Fibroblast of the aortic adventitia (primary cell): ENCODE measurements around the gene AK4. TPM values are rescaled to one million over a fixed set of nuclear protein-coding genes. Genes with fewer than 3 reads are reported as not detected.
"Not testable (repeated sequence)": the region's sequence is repeated elsewhere in the genome, so short reads cannot be mapped to it uniquely, and the experiment has no call there.

ENCODE experiments used
- DNase-seq: peaks from one replicate; pipeline ENCODE4 v3.0.0-alpha.2; 2010; ENCODE audit warnings: low read depth
- H3K4me3 ChIP-seq: 2 replicates; pipeline ENCODE4 v1.5.1; 2011; ENCODE audit warnings: low read depth, mild to moderate bottlenecking, control low read depth, low read length, moderate library complexity
- total RNA-seq: library from RNA; depleted of rRNA; stranded (reverse); fragments of >200 nt; gene quantifications from 2 replicates; pipeline ENCODE4 v1.2.3, GENCODE V29; 2012; ENCODE audit warnings: low replicate concordance
- TF ChIP-seq, protein P1 (sequence below): IDR thresholded peaks from 2 replicates; pipeline ENCODE4 v1.5.1; 2011; ENCODE audit warnings: mild to moderate bottlenecking, low read length, control low read depth, inconsistent platforms; ENCODE audit not compliant: insufficient read depth

AK4 gene
- total RNA-seq: 10.6 and 20.0 TPM in 2 replicates

DNA sequence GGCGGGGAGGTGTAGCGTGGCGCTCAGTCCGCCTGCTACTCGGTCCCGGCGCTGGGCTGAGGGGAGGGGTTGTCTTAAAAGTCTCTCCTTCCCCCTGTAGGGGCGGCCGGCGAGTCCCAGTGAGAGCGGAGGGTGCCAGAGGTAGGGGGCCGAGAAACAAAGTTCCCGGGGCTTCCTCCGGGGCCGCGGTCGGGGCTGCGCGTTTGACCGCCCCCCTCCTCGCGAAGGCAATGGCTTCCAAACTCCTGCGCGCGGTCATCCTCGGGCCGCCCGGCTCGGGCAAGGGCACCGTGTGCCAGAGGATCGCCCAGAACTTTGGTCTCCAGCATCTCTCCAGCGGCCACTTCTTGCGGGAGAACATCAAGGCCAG, at the start of gene AK4:
AK4 (plus strand) TSS at position 26 of the 370 bp plus-strand sequence; CDS start at position 231, 205 bp downstream.
- H3K4me3 ChIP-seq: peak within 1 kb of the TSS; percentile 68
- DNase-seq: not testable (repeated sequence)

GRCh38 chr1:65103807-65104206, 44.2 kb upstream of the AK4 start:
- TF ChIP-seq, protein P1, sequence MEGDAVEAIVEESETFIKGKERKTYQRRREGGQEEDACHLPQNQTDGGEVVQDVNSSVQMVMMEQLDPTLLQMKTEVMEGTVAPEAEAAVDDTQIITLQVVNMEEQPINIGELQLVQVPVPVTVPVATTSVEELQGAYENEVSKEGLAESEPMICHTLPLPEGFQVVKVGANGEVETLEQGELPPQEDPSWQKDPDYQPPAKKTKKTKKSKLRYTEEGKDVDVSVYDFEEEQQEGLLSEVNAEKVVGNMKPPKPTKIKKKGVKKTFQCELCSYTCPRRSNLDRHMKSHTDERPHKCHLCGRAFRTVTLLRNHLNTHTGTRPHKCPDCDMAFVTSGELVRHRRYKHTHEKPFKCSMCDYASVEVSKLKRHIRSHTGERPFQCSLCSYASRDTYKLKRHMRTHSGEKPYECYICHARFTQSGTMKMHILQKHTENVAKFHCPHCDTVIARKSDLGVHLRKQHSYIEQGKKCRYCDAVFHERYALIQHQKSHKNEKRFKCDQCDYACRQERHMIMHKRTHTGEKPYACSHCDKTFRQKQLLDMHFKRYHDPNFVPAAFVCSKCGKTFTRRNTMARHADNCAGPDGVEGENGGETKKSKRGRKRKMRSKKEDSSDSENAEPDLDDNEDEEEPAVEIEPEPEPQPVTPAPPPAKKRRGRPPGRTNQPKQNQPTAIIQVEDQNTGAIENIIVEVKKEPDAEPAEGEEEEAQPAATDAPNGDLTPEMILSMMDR: no peak
- no peak overlapping the region for H3K4me3 ChIP-seq
- no peak for DNase-seq

DNA sequence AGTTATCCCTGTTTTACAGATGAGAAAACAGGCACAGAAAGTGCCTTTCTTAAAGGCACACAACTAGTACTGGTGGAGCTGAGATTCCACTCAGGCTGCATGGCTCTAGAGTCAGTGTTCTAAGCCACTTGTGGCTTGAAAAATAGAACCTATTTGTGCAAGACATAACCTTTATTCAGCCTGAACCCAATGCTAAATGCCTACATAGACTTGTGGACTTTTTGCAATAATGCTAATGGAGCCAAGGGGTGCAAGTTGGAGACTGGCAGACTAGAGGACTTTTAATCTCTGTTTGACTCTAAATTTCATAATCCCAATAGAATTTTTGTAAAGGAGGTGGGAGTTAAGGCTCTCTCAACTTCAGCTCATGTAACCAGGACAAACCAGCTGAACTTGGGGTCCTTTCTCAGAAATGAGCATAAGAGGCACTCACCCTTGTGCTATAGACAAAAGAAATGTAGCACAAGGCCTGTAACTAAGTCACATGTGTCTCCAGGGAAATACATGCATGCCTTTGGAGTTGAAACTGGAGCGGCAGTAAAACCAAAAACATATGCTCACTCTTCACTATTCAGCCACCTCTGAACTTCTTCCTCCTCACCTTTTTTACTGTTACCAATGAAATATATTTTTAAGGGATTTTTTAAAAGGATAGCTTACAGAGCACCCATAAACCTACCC, 43.0 kb upstream of the AK4 start:
- TF ChIP-seq, protein P1: no peak
- H3K4me3 ChIP-seq: no peak overlapping the region
- DNase-seq: no peak

DNA sequence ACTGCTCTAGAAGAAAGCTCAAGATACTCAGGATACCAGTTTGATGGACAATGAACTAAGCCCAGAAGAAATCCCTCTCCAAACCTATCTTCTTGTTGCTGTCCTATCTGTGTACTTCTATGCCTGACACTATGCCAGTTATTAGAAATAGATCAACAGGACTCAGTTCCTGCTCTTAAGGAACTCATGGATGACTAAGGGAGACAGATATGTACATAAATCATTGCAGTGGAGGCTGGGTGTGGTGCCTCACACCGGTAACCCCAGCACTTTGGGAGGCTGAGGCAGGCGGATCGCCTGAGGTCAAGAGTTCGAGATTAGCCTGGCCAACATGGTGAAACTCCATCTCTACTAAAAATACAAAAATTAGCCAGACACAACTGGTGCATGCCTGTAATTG, 42.4 kb upstream of the AK4 start:
- H3K4me3 ChIP-seq: no peak overlapping the region
- TF ChIP-seq, protein P1: no peak
- DNase-seq: no peak

GRCh38 chr1:65108025-65108642, 39.9 kb upstream of the AK4 start:
- DNase-seq: no peak

DNA sequence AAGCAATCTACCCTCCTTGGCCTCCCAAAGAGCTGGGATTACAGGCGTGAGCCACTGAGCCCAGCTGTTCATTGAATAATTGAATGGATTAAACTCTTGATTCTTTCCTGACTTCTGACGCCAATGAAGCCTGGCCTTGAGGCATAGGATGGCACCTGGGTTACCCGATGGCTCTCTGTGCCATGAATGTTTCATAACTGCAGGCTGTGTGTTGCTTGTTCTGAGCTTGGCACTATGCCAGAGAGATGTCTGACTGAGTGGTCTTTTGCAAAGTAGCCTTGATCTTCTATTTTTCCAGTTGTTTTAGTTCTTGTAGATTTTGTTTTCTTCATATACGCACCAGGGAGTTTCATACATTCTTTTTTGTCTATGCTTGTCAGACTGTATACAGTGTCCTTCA, 38.5 kb upstream of the AK4 start:
- no peak overlapping the region for H3K4me3 ChIP-seq
- TF ChIP-seq, protein P1: no peak
- no peak for DNase-seq

More at GRCh38 chr1:65108025-65108642, 39.9 kb upstream of the AK4 start:
- H3K4me3 ChIP-seq: no peak overlapping the region
- TF ChIP-seq, protein P1: no peak

GRCh38 chr1:65112811-65113210, 35.2 kb upstream of the AK4 start:
- TF ChIP-seq, protein P1: no peak
- no peak for DNase-seq

More at GRCh38 chr1:65112811-65113210, 35.2 kb upstream of the AK4 start:
- no peak overlapping the region for H3K4me3 ChIP-seq
